HK-2 (cell line): Measurements from ENCODE around the gene LCORL.
"Not testable (repeated sequence)": the region's sequence is repeated elsewhere in the genome, so short reads cannot be mapped to it uniquely, and the experiment has no call there.

Source experiments
- DNase-seq: peaks from one replicate; pipeline ENCODE4 v3.0.0-alpha.2; 2018; ENCODE audit not compliant: unreplicated experiment

Gene LCORL

DNA sequence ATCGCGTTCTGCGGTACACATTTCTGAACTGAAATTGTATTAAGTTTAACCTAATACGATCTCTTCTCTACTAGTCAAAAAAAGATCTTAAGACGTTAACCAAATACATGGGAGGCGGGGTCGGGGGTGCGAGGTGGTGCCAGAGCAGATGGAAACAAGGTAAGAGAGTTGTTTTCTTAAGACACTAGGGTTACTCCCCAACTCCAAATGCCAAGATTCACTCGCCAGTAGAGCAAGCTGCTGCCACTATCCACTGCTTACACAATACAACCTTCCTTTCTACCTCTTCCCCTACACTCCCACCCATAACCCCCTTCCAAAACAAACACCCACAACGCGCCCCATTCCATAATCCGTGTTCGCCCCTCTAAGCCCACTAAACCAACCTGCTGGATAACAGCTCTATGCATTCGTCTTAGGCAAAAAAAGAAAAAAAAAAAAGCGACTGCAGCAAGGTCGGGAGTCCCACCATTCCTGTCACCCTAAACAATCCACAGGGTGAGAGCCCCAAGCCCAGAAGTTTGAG, 1.3 kb downstream of the LCORL start:
- peak; percentile 24 for DNase-seq

- DNase-seq = no peak
These were observed 7.3 kb downstream of the LCORL start for GRCh38 chr4:18014269-18014668.

- no peak for DNase-seq
These were observed 8.6 kb downstream of the LCORL start for GRCh38 chr4:18012807-18013462.

- no peak for DNase-seq
These were observed 9.3 kb downstream of the LCORL start for GRCh38 chr4:18012134-18012806.

DNA sequence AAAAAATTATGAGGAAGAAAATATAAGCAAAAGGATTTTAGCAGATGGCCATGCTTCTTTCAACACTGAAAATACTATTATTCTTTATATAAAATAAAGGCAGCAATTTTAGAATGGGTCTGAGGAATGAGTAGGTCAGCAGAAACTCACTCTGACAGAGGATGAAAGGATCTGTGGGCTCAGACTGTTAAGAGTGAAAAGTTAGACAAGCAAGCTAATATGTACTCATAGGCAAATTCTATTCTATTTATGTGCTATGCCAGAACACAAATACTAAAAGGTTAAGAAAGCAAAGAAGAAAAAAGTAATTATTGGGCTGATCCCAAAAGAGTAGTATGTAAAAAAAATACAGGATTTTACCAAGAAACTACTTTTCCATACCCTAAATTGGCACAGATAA, 13.9 kb downstream of the LCORL start:
- DNase-seq = no peak

DNA sequence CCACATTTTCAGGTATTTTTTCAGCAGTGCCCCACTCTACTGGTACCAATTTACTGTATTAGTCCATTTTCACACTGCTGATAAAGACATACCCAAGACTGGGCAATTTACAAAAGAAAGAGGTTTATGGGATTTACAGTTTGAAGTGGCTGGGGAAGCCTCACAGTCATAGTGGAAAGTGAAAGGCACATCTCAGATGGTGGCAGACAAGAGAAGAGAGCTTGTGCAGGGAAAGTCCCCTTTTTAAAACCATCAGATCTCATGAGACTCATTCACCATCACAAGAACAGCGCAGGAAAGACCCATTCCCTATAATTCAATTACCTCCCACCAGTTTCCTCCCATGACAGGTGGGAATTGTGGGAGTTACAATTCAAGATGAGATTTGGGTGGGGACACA, 15.1 kb downstream of the LCORL start:
- DNase-seq = not testable (repeated sequence)

DNA sequence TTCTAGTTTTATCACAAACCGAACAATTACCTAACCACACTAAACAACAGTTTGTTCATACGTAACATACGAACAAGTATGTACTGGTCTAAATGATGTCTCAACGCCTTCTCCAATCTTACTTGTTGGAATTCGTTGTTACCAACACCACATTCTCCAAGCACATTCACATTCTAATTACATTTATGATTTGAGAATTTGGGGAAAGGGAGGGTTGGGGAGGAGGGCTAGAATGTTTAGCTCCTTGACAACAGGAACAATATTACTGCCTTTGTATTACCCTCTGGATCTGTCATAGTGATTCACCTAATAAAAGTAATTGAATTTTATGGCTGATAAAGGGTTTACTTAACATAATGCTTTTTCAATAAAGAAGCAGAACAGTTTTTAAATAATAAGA, 24.4 kb downstream of the LCORL start:
- no peak for DNase-seq

GRCh38 chr4:17995165-17995564, 26.4 kb downstream of the LCORL start:
- no peak for DNase-seq

GRCh38 chr4:17985832-17986231, 35.7 kb downstream of the LCORL start:
- DNase-seq = no peak

DNA sequence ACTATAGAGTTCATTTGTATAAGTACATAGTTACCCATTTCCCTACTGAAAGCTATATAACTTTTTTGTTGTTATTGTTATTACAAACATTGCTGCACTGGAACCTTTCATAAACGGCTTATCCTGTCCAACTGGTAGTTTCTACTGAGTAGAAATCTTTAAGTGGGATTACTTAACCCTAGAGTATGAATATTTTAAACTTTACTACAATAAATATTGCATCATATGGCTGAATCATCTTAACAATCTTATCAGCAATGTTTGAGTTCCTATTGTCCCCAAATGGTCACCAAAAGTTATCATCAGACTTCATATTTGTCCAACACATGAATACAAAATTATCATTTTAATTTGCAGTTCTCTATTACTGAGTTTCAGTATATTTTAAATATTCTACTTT, 40.5 kb downstream of the LCORL start:
- DNase-seq = no peak

DNA sequence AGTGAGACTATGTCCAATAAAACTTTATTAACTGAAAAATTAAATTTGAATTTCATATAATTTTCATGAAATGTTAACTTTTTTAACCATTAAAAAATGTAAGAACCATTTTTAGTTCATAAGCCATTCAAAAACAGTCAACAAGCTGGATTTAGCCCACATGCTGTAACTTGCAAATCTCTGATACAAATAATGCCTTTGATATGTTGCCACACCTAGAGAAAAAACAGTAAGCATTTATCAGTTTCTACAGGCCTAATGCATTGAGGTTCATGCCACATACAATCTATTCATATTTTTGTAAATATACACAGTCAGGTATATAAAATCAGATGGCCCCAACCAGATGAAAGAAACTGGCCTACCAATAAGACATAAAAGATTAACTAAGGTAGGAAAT, 52.8 kb downstream of the LCORL start:
- no peak for DNase-seq

- DNase-seq = no peak
These were observed 54.5 kb downstream of the LCORL start for GRCh38 chr4:17967078-17967477.

GRCh38 chr4:17966312-17966711, 55.2 kb downstream of the LCORL start:
- DNase-seq = no peak

GRCh38 chr4:17964576-17964975, 57.0 kb downstream of the LCORL start:
- DNase-seq = no peak

DNA sequence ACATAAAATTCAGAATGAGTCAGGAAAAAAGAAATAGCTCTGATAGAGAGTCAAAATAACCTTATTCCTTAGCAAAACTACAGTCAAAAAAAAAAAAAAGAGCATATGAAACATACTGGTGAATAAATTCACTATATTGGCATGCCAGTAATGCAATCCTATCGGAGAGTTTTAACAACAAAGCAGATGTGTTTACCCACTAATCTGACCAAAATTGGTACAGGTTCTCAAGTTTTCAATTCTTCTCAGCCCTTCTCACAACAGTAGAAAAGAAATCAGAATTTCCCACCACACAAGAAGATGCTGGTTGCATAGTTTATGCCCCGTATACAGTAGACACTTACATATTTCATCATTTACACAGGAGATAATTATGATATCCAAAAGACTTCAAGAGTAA, 59.4 kb downstream of the LCORL start:
- DNase-seq = no peak

- DNase-seq = no peak
These were observed 60.3 kb downstream of the LCORL start for GRCh38 chr4:17961249-17961648.

DNA sequence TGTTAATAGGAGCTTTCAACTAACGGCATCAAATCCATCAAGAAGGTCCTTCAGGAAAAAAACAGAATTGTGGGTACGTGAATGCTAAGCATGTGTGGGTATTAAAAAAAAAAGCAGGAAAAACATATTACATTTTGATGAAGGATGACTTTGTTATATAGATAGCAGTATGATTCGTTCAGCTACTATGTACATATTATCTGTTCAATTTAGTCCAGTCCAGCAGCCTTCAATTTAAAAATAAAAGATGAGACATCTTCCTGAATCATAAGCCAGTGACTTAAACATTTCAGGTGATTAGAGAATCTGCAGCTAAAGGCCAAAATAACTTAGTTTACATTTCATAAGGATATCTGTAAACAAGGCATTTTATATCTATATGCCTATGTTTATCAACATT, 63.4 kb downstream of the LCORL start:
- DNase-seq = no peak

- no peak for DNase-seq
These were observed 63.9 kb downstream of the LCORL start for GRCh38 chr4:17957688-17958087.

DNA sequence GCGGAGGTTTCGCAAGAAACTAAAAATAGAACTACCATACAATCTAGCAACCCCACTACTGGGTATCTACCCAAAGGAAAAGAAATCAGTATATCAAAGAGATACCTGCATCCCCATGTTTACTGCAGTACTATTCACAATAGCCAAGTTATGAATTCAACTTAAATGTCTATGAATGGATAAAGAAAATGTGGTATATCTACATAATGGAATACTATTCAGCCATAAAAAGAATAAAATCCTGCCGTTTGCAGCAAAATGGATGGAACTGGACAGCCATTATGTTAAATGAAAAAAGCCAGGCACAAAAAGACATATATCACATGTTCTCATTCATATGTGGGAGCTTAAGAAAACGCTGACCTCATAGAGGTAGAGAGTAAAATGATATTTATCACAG, 65.3 kb downstream of the LCORL start:
- no peak for DNase-seq

GRCh38 chr4:17945303-17945702, 76.3 kb downstream of the LCORL start:
- DNase-seq = no peak

DNA sequence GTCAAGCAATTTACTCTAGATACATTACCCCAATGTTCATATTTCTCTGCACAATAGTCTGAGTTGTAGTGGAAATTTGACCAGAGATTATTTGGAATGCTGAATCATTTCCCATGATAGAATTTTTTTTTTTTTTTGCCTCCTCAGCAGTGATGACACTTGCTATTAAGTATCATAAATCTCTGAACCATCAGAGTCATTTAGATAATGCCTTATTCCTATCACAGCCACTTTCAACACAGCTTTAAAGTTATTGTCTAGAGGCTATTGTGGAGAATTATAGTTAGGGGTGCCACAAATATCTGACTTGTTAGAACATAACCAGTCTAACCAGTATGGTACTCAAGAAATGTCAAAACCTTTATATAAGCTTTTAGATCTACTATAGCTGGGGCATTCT, 79.8 kb downstream of the LCORL start:
- DNase-seq = no peak

DNA sequence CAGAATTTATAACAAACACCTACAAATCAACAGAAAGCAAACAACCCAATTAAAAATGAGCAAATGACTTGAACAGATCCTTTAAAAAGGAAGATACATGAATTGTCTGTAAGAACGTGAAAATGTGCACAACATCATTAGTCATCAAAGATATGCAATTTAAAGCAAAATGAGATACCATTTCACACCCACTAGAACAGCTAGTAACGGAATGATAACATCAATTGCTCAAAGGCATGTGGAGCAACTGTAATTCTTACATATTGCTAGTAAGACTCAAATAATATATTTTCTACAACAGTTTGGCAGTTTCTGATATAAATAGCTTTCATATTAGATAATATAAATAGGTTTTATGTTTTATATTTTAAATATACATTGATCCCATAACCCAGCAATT, 82.5 kb downstream of the LCORL start:
- DNase-seq = no peak

- no peak for DNase-seq
These were observed 87.3 kb downstream of the LCORL start for GRCh38 chr4:17934286-17934685.

- no peak for DNase-seq
These were observed 88.4 kb downstream of the LCORL start for GRCh38 chr4:17933126-17933525.
